Muscle layer of duodenum (tissue), 2 donors: ENCODE results near the gene IPO9.
A peak's percentile ranks its signal among the peaks of the same experiment; 100 is the strongest.
"Not testable (repeated sequence)": the region's sequence is repeated elsewhere in the genome, so short reads cannot be mapped to it uniquely, and the experiment has no call there.

Experiments used
- H3K27ac ChIP-seq: one replicate; pipeline ENCODE4 v1.7.0; 2013; ENCODE audit warnings: mild to moderate bottlenecking, low read length
- H3K27me3 ChIP-seq: one replicate; pipeline ENCODE4 v1.7.0; 2013; ENCODE audit warnings: low read depth, mild to moderate bottlenecking, control low read depth, low read length
- H3K36me3 ChIP-seq, 2 donors: one replicate each; pipeline ENCODE4 v1.7.0; 2013; ENCODE audit warnings: low read length in 2 of 2, control low read depth in 1 of 2, mild to moderate bottlenecking in 1 of 2; ENCODE audit not compliant: insufficient read depth in 2 of 2, control insufficient read depth in 1 of 2
- H3K4me1 ChIP-seq, 2 donors: one replicate each; pipeline ENCODE4 v1.7.0; 2013; ENCODE audit warnings: low read length in 2 of 2, mild to moderate bottlenecking in 2 of 2, control low read depth in 1 of 2, moderate library complexity in 1 of 2; ENCODE audit not compliant: insufficient read depth in 2 of 2, control insufficient read depth in 1 of 2
- H3K4me3 ChIP-seq, 2 donors: one replicate each; pipeline ENCODE4 v1.7.0; 2013; ENCODE audit warnings: low read length in 2 of 2, low read depth in 1 of 2, mild to moderate bottlenecking in 1 of 2
- H3K9me3 ChIP-seq, 2 donors: one replicate each; pipeline ENCODE4 v1.7.0; 2013; ENCODE audit warnings: low read length in 2 of 2, control low read depth in 1 of 2, mild to moderate bottlenecking in 1 of 2; ENCODE audit not compliant: control insufficient read depth in 1 of 2
- donor health status: healthy.

Gene IPO9

DNA sequence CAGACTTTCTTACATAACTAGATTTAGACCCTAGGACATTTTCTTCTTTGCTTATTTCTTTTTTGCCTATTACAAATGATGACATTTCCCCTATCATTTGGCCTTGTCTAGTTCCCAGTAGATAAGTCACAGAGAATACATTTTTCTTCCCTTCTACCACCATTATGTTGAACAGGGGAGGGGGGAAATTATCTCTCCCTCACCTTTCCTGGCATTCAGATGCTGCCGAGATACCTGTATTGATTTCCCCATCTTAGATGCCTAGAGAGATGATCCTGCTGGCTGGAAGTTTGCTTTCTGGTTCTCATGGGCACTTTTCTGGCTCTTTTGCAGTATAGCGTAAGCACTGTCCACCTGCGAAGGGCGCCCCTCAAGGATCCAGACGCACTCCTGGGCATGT lies 5.7 kb downstream of the IPO9 start:
- no peaks in the 10 kb centered on the region for H3K27me3 ChIP-seq
- no peak overlapping the region for H3K27ac ChIP-seq
- no peaks in the 10 kb centered on the region for H3K36me3 ChIP-seq

DNA sequence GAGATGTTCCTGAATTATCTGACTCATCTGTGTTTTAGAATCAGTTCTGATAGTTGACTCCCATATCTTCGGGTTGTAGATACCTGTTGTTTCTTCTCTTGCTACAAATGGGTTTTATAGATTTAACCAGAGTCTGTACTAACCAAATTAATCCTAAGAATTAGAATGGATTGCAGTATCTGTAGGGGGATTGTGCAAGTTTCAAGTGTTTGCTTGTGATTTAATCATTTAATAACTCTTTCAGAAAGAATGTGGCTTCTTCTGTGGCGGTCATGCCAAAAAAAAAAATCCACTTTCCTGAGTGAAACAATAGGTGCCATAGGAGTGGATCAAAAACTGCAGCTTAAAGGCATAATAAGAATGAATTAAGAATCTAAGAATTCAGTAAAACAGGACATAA lies 9.4 kb downstream of the IPO9 start:
- Histone ChIP-seq H3K36me3 (no peaks in the 10 kb centered on the region), H3K4me3 (no peak overlapping the region), H3K27ac (no peak overlapping the region), H3K4me1 (no peaks in the 10 kb centered on the region), H3K27me3 (no peaks in the 10 kb centered on the region), H3K9me3 (no peaks in the 10 kb centered on the region)

More for the DNA sequence above, 5.7 kb downstream of the IPO9 start:
- peaks cover 13 to 22% of the 10 kb centered on the region in 2 donors for H3K4me1 ChIP-seq
- H3K9me3 ChIP-seq, result no peaks in the 10 kb centered on the region
- no peak overlapping the region for H3K4me3 ChIP-seq

DNA sequence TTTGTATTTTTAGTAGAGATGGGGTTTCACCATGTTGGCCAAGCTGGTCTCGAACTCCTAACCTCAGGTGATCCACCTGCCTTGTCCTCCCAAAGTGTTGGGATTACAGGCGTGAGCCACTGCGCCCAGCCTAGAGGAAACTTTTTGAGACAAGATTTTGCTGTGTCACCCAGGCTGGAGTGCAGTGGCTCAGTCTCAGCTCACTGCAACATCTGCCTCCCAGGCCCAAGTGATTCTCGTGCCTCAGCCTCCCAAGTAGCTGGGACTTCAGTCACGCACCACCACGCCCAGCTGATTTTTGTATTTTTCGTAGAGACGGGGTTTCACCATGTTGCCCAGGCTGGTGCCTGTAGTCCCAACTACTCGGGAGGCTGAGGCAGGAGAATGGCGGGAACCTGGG lies 10.1 kb downstream of the IPO9 start:
- H3K4me1 ChIP-seq, H3K27ac ChIP-seq, H3K4me3 ChIP-seq: not testable (repeated sequence)

DNA sequence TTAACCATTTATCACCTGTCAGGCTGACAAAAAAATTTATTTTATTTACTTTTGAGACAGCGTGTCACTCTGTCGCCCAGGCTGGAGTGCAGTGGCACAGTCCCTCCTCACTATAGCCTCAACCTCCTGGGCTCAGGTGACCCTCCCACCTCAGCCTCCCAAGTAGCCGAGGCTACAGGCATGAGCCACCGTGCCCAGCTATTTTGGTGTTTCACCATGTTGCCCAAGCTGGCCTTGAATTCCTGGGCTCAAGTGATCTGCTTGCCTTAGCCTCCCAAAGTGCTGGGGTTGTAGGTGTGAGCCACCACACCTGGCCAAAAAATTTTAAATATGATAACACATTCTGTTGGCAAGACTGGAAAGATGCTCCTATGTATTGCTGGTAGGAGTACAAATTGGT lies 11.1 kb downstream of the IPO9 start:
- no peaks in the 10 kb centered on the region for H3K36me3 ChIP-seq
- H3K27ac ChIP-seq, result no peak overlapping the region
- no peaks in the 10 kb centered on the region for H3K4me1 ChIP-seq
- H3K27me3 ChIP-seq, result no peaks in the 10 kb centered on the region
- no peak overlapping the region for H3K4me3 ChIP-seq
- no peaks in the 10 kb centered on the region for H3K9me3 ChIP-seq

More for the DNA sequence above, 10.1 kb downstream of the IPO9 start:
- not testable (repeated sequence) for H3K36me3 ChIP-seq, H3K9me3 ChIP-seq, H3K27me3 ChIP-seq

DNA sequence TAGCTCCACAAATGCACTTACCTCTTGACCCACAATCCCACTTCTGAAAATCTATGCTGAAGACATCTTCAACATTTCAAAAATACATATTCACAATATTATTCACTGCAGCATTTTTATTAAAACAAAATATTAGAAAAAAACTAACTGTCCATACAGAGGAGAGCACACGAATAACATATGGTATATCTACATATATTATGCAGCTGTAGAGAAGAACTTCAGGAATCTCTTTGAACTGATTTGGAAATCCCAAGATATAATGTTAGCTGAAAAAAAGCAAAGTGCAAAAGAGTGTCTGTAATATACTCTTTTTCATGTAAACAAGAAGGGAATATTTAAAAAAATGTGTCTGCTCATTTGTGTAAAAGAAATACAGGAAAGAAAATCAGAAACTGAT lies 11.5 kb downstream of the IPO9 start:
- H3K4me1 ChIP-seq, result no peaks in the 10 kb centered on the region
- no peak overlapping the region for H3K27ac ChIP-seq
- no peaks in the 10 kb centered on the region for H3K27me3 ChIP-seq

DNA sequence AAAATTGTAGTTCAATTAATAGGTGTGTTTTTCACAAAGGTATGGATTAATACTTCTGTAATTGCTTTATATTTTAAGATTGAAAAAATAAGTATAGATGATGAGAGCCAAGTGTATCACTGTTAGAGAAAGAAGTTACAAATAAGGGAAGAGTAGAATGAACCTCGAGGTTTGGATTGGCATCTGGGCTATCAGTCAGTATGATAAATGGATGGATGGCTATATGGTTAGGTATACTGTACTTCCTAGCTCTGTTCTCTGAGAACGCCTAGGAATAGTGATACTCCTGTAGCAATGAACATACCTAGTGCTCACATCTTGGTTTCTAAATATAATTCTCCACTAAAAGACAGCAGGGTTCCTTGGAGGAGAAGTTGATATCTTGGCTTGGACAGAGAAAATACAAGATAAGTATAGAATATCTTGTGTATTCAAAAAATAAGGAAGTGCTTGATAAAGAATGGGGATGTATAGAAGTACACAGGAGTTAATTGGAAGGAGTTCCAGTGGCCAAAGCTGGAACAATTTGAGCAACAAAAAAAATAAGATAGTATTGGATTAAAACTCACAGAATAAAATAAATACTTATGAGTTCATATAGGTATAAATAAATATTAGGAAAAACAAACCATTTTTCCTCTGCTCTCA lies 12.4 kb downstream of the IPO9 start:
- Histone ChIP-seq H3K27ac (no peak overlapping the region), H3K36me3 (no peaks in the 10 kb centered on the region), H3K4me1 (no peaks in the 10 kb centered on the region), H3K4me3 (no peak overlapping the region), H3K9me3 (no peaks in the 10 kb centered on the region), H3K27me3 (no peaks in the 10 kb centered on the region)

More for the DNA sequence above, 11.5 kb downstream of the IPO9 start:
- H3K9me3 ChIP-seq, result no peaks in the 10 kb centered on the region
- H3K4me3 ChIP-seq, result no peak overlapping the region
- H3K36me3 ChIP-seq, result no peaks in the 10 kb centered on the region

DNA sequence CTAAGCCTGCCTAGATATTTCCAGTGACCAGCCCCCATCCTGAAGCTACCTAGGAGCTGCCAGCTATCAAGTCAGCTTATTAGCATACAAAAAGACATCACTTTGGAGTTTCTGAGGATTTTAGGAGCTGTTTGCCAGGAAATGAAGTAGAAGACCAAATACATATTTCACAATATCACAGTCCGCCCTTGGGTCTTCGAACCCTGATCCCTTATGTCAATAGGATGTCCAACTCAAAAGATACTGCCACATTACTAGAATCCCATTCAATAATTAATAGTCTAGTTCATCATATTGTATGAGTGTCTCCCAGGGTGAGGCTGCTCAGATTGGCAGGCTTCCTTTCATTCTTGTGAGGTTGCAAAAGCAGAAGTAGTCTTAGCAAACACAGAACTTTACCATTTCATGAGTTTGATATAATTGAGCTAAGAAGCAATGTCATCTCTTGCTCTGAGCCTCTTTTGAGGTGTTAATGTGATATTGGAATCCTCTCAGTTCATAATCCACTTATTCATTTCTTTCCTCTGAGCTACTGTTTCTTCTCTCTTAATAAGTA lies 13.6 kb downstream of the IPO9 start:
- Histone ChIP-seq H3K27ac (no peak overlapping the region), H3K4me1 (no peaks in the 10 kb centered on the region), H3K4me3 (no peak overlapping the region), H3K36me3 (peaks cover 0 to 3% of the 10 kb centered on the region in 2 donors), H3K27me3 (no peaks in the 10 kb centered on the region), H3K9me3 (no peaks in the 10 kb centered on the region)

DNA sequence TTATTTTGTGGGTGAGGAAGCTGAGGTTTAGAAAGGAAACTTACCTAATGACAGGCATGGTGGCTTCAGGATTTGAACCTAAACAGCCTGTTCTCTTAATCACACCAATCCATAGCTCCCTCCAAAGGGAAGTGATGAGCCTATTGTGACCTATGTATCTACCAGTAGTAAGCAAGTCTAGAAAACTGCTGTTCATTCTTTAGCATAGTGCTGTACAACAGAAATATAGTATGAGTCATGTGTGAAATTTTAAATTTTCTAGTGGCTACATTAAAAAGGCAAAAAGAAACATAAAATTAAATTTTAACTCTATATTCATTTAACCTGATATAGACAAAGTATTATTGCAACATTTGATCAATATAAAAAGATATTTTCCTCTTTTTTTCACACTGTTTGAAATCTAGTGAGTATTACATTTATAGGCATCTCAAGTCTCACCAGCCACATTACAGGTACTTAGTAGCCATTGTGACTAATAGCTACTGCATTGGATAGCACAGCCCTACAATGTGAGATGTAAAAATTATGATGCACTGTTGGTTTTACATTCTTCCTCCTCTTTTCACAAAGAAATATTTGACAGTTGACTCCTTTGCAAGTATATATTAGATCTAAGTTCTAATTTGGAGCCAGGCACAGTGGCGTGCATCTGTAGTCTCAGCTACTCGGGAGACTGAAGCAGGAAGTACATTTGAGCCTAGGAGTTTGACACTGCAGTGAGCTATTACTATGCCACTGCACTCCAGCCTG lies 16.6 kb downstream of the IPO9 start:
- Histone ChIP-seq H3K4me3 (no peak overlapping the region), H3K36me3 (peaks cover 10 to 23% of the 10 kb centered on the region in 2 donors), H3K27me3 (no peaks in the 10 kb centered on the region), H3K4me1 (peaks cover 0 to 12% of the 10 kb centered on the region in 2 donors), H3K9me3 (no peaks in the 10 kb centered on the region), H3K27ac (no peak overlapping the region)

DNA sequence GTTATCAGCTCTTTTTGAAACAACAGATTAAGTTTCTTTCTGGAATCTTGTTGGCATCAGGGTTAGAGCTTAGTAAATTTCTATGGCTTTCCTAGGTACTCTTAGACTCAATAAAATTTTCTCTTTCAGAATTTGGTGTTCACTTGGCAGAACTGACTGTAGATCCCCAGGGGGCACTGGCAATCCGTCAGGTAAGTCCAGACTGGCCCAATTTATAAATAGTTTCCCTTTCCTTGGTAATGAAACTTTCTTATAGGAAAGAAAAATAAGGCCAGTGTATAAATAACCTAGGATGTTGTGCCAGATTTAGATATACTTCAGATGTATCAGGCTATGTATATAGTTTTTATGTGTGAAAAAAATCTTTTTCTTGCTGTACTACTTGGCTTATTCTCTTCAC lies 18.2 kb downstream of the IPO9 start:
- Histone ChIP-seq H3K9me3 (no peaks in the 10 kb centered on the region), H3K4me3 (no peak overlapping the region), H3K4me1 (peaks cover 0 to 17% of the 10 kb centered on the region in 2 donors), H3K36me3 (peaks cover 17 to 33% of the 10 kb centered on the region in 2 donors), H3K27ac (no peak overlapping the region), H3K27me3 (no peaks in the 10 kb centered on the region)

DNA sequence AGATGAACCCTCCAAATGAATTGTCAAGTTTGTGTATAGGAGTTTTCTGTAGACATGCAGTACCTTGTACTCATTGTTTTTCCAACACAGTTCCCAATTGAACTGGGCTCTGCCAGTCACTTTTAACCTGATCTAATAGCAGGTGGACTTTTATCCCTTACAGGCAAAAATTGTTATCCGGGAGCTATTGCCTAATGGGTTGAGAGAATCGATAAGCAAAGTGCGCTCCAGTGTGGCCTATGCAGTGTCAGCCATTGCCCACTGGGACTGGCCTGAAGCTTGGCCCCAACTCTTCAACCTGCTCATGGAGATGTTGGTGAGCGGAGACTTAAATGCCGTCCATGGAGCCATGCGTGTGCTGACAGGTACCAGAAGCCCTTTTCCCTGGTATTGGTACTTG lies 19.3 kb downstream of the IPO9 start:
- no peak overlapping the region for H3K4me3 ChIP-seq
- H3K36me3 ChIP-seq, result peaks cover 28 to 42% of the 10 kb centered on the region in 2 donors
- no peaks in the 10 kb centered on the region for H3K9me3 ChIP-seq
- no peaks in the 10 kb centered on the region for H3K27me3 ChIP-seq
- H3K27ac ChIP-seq, result no peak overlapping the region
- H3K4me1 ChIP-seq, result peaks cover 0 to 17% of the 10 kb centered on the region in 2 donors

DNA sequence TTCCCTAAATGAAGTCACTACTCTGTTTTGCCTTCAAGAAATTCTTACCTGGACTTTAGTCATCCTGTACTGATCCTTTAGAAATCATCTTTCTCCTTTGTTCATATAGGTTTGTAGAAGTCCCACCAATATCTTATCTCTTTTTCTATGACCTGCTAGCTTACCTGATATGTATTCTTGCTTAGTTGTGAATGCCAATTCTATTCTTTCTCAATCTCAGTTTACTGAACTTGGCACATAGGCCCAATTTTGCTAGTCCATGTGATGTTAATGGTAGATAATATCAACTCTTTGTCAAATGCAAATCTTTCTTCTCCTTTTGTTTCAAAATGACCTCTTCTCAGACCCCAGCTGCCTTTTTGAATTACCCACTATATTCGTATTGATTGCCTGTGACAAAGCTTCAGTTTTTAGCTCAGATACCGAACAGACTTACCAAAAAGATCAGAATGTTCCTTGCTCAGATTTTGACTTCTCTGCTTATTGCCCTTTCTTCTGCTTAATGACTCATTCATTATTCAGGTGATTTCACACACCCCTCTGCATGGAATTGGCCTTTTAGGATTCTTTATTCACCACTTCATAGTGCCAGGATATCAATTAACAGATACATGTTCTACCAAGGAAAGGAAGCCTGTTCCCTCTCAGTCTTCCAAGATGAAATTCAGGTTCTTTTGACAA lies 20.6 kb downstream of the IPO9 start:
- Histone ChIP-seq H3K4me3 (no peak overlapping the region), H3K9me3 (no peaks in the 10 kb centered on the region), H3K36me3 (peaks cover 34 to 53% of the 10 kb centered on the region in 2 donors), H3K4me1 (peaks cover 0 to 17% of the 10 kb centered on the region in 2 donors), H3K27me3 (no peaks in the 10 kb centered on the region), H3K27ac (peak overlapping the region; percentile 74)
